ENCODE data around the gene PTGES.

DNA sequence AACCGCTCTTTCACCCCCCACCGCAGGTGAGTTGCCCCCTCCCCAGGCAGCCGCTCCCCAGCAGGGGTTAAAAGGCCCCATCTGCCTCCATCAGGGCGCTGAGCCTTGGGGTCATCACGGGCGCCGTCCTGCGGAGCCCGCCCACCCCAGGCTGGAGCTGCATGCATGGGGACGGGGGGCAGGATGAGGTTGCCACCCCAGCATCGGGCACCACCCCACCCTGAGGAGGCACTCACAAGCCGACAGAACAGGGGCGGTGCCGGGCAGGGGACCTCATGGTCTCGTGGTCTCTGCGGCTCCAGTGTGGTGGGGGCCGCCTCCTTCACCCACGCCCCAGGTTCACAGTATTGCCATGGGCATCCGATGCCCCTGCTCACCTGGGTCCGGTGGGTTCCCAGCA, 16.5 kb downstream of the PTGES start:
- TF ChIP-seq POLR2AphosphoS5 (IDR thresholded peaks at IDR 0.05; ENCODE audit: low read depth, low read length) (no peak), EP300 (IDR thresholded peaks at IDR 0.05; ENCODE audit: borderline replicate concordance in 1 of 2, low read depth in 1 of 2, low read length in 1 of 2) (no peak)

Measured in SK-N-SH (cell line).